Mucosa of descending colon (tissue), 3 donors: Measurements from ENCODE around the gene SPATS2L. TPM values are rescaled to one million over a fixed set of nuclear protein-coding genes. Genes with fewer than 3 reads are reported as not detected.
A peak's percentile ranks its signal among the peaks of the same experiment; 100 is the strongest.

Experiments
- ATAC-seq: fragments of 200-7000 bp; cut with Tn5 transposase; one replicate; pipeline ENCODE4 v1.9.1; 2020; ENCODE audit warnings: mild to moderate bottlenecking, moderate library complexity
- DNase-seq, 3 donors: peaks; one replicate each; pipeline ENCODE4 v3.0.0-alpha.2; 2020
- H3K36me3 ChIP-seq: fragments of 200-600 bp; one replicate; pipeline ENCODE4 v1.8.0; 2021; ENCODE audit warnings: low read depth, mild to moderate bottlenecking
- H3K4me1 ChIP-seq: fragments of 200-600 bp; one replicate; pipeline ENCODE4 v1.8.0; 2021; ENCODE audit warnings: low read depth, mild to moderate bottlenecking
- H3K4me3 ChIP-seq: fragments of 200-600 bp; one replicate; pipeline ENCODE4 v1.8.0; 2021; ENCODE audit warnings: mild to moderate bottlenecking
- H3K9me3 ChIP-seq: fragments of 200-600 bp; one replicate; pipeline ENCODE4 v1.8.0; 2021; ENCODE audit warnings: mild to moderate bottlenecking
- CTCF ChIP-seq: fragments of 200-600 bp; IDR thresholded peaks from one replicate; pipeline ENCODE4 v1.8.0; 2022; ENCODE audit warnings: antibody characterized with exemption, mild to moderate bottlenecking
- intact Hi-C, 2 donors: fragments of 100-400 bp; cut with DNase I in 1 of 2; cut with micrococcal nuclease in 1 of 2; formaldehyde crosslinking; loops; one replicate each; pipeline versions ENCODE4 v1.11.0 to v1.11.1; 2022; cut with DNase I, micrococcal nuclease
- total RNA-seq, 3 donors: library from RNA; stranded (reverse); fragmentation: NEBNext Ultra II Directional in 2 of 3; extraction: Animal tissue kit (Norgen Biotek cat#: 25700) in 2 of 3; gene quantifications; one replicate each; pipeline versions ENCODE4 v1.2.1 to v1.2.4, GENCODE V29; 2021 to 2023
- donor health status: DM: no; HTN: no; CAD: no; lungs with moderate emphysema.
- donor health status: DM: no; HTN: no; CAD: no.
- donor health status: DM: no; HTN: yes; CAD: no.

Gene SPATS2L
- total RNA-seq, 3 donors from 2014 or later = 160 to 238 (median 232) TPM

GRCh38 chr2:200509612-200510433 lies 203.3 kb downstream of the SPATS2L start, which contains the start of gene KCTD18:
Gene KCTD18, minus strand, starts transcription at chr2:200510068. Its CDS starts 3,052 bp downstream, at chr2:200507016.
- H3K9me3 ChIP-seq = no peaks in the 10 kb centered on the region
- H3K36me3 ChIP-seq = no peaks in the 10 kb centered on the region
- ATAC-seq (peak; percentile 99), DNase-seq (peak; percentile 93 to 97 (median 96))
- H3K4me1 ChIP-seq = peaks cover 6% of the 10 kb centered on the region
- peak; percentile 93 for TF ChIP-seq CTCF
- peak within 1 kb of the TSS; percentile 67 for H3K4me3 ChIP-seq
- intact Hi-C loops = no loop called here

- no peak for TF ChIP-seq CTCF
- no peaks in the 10 kb centered on the region for H3K9me3 ChIP-seq
- ATAC-seq (peak; percentile 42), DNase-seq (no peak)
- intact Hi-C loops = no loop called here
- no peak overlapping the region for H3K4me3 ChIP-seq
- no peaks in the 10 kb centered on the region for H3K36me3 ChIP-seq
- H3K4me1 ChIP-seq = peaks cover 3% of the 10 kb centered on the region
Observed at GRCh38 chr2:200515155-200515554, 208.7 kb downstream of the SPATS2L start.

GRCh38 chr2:200523158-200523557 lies 216.7 kb downstream of the SPATS2L start:
- intact Hi-C loops = no loop called here
- no peaks in the 10 kb centered on the region for H3K36me3 ChIP-seq
- no peaks in the 10 kb centered on the region for H3K9me3 ChIP-seq
- TF ChIP-seq CTCF = no peak
- DNase-seq (peak in 2 of 3 donors; percentile 44 to 48), ATAC-seq (peak; percentile 43)
- H3K4me1 ChIP-seq = peaks cover 22% of the 10 kb centered on the region
- H3K4me3 ChIP-seq = no peak overlapping the region

GRCh38 chr2:200523604-200524003 lies 217.1 kb downstream of the SPATS2L start:
- no peak for DNase-seq
- intact Hi-C loops = no loop called here
- peak; percentile 63 for ATAC-seq
- H3K4me3 ChIP-seq = no peak overlapping the region
- no peak for TF ChIP-seq CTCF
- H3K36me3 ChIP-seq = no peaks in the 10 kb centered on the region
- no peaks in the 10 kb centered on the region for H3K9me3 ChIP-seq
- H3K4me1 ChIP-seq = peaks cover 22% of the 10 kb centered on the region

- H3K4me1 ChIP-seq = peaks cover 22% of the 10 kb centered on the region
- intact Hi-C loops = no loop called here
- TF ChIP-seq CTCF = no peak
- ATAC-seq (no peak), DNase-seq (no peak)
- H3K4me3 ChIP-seq = no peak overlapping the region
- no peaks in the 10 kb centered on the region for H3K9me3 ChIP-seq
- no peaks in the 10 kb centered on the region for H3K36me3 ChIP-seq
Observed at GRCh38 chr2:200525066-200525465, 218.6 kb downstream of the SPATS2L start.
